ENCODE measurements around the gene THBS2. TPM values are rescaled to one million over a fixed set of nuclear protein-coding genes. Genes with fewer than 3 reads are reported as not detected.

THBS2 gene
- total RNA-seq, 1 donor from 2014 or later = 0.13 TPM

DNA sequence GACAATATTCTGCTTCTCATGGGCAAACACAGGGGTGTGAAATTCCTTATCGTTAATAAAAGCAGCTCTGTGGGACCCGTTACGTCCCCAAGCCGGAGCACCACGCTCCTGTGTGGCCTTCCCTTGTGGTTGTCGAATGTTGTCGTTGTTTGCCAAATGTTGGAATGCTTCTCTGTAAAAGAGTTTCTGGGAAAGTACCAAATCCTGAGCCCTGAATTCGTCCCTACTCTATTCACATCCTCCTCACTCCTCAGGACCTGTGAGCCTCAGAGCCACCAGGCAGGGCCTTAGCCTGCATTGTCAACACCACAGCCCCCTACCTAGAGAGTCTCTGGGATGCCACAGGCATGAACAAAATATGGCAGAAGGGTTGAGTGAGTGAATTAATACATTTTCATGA is 64.0 kb downstream of the THBS2 start:
- peak overlapping the region; percentile 37 for H2AFZ ChIP-seq (replicated peaks)
- peaks cover 35% of the 10 kb centered on the region for H3K4me1 Mint-ChIP-seq
- H3K4me2 ChIP-seq = no peak overlapping the region
- peaks cover 11% of the 10 kb centered on the region for H3K9me3 Mint-ChIP-seq
- no peaks in the 10 kb centered on the region for H4K20me1 ChIP-seq (ENCODE audit: low read depth)
- no peak overlapping the region for H3K27ac Mint-ChIP-seq
- no peak overlapping the region for H3K9ac ChIP-seq
- H3K4me3 ChIP-seq = no peak overlapping the region
- no peaks in the 10 kb centered on the region for H3K79me2 ChIP-seq (ENCODE audit: low read depth)
- no peaks in the 10 kb centered on the region for H3K27me3 ChIP-seq
- TF ChIP-seq EZH2 (IDR thresholded peaks at IDR 0.05) = no peak
- TF ChIP-seq, protein P1, sequence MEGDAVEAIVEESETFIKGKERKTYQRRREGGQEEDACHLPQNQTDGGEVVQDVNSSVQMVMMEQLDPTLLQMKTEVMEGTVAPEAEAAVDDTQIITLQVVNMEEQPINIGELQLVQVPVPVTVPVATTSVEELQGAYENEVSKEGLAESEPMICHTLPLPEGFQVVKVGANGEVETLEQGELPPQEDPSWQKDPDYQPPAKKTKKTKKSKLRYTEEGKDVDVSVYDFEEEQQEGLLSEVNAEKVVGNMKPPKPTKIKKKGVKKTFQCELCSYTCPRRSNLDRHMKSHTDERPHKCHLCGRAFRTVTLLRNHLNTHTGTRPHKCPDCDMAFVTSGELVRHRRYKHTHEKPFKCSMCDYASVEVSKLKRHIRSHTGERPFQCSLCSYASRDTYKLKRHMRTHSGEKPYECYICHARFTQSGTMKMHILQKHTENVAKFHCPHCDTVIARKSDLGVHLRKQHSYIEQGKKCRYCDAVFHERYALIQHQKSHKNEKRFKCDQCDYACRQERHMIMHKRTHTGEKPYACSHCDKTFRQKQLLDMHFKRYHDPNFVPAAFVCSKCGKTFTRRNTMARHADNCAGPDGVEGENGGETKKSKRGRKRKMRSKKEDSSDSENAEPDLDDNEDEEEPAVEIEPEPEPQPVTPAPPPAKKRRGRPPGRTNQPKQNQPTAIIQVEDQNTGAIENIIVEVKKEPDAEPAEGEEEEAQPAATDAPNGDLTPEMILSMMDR (IDR thresholded peaks at IDR 0.05) = no peak
- TF ChIP-seq EZH2phosphoT487 (IDR thresholded peaks at IDR 0.05) = no peak
- peaks cover 3% of the 10 kb centered on the region for H3K27me3 Mint-ChIP-seq (ENCODE audit: insufficient read depth, low read depth)
- no peak for DNase-seq (ENCODE audit: low spot score)
- no peaks in the 10 kb centered on the region for H3F3A ChIP-seq (ENCODE audit: low read depth)
- H3K4me3 Mint-ChIP-seq = no peak overlapping the region
- no peaks in the 10 kb centered on the region for H3K36me3 ChIP-seq
- peaks cover 16% of the 10 kb centered on the region for H3K4me1 ChIP-seq
- H3K27ac ChIP-seq = no peak overlapping the region
- H3K9me3 ChIP-seq (ENCODE audit: low read depth) = no peaks in the 10 kb centered on the region
- H3K36me3 Mint-ChIP-seq = peaks cover 2% of the 10 kb centered on the region

GRCh38 chr6:169189182-169189581 is 64.5 kb downstream of the THBS2 start:
- no peak for TF ChIP-seq EZH2 (IDR thresholded peaks at IDR 0.05)
- TF ChIP-seq, protein P1 (IDR thresholded peaks at IDR 0.05) = no peak
- no peak for TF ChIP-seq EZH2phosphoT487 (IDR thresholded peaks at IDR 0.05)
- DNase-seq (ENCODE audit: low spot score) = no peak
- H3K79me2 ChIP-seq (ENCODE audit: low read depth) = no peaks in the 10 kb centered on the region
- no peak overlapping the region for H3K27ac ChIP-seq
- H3K36me3 ChIP-seq = no peaks in the 10 kb centered on the region
- peaks cover 16% of the 10 kb centered on the region for H3K4me1 ChIP-seq
- H3K36me3 Mint-ChIP-seq = peaks cover 2% of the 10 kb centered on the region
- H3F3A ChIP-seq (ENCODE audit: low read depth) = no peaks in the 10 kb centered on the region
- peak overlapping the region; percentile 43 for H3K27ac Mint-ChIP-seq
- no peak overlapping the region for H3K4me3 ChIP-seq
- no peak overlapping the region for H3K9ac ChIP-seq
- H2AFZ ChIP-seq (replicated peaks) = no peak overlapping the region
- H3K27me3 Mint-ChIP-seq (ENCODE audit: insufficient read depth, low read depth) = peaks cover 3% of the 10 kb centered on the region
- H3K9me3 ChIP-seq (ENCODE audit: low read depth) = no peaks in the 10 kb centered on the region
- no peaks in the 10 kb centered on the region for H4K20me1 ChIP-seq (ENCODE audit: low read depth)
- peaks cover 11% of the 10 kb centered on the region for H3K9me3 Mint-ChIP-seq
- H3K4me1 Mint-ChIP-seq = peaks cover 35% of the 10 kb centered on the region
- H3K4me2 ChIP-seq = no peak overlapping the region
- H3K4me3 Mint-ChIP-seq = no peak overlapping the region
- H3K27me3 ChIP-seq = no peaks in the 10 kb centered on the region

DNA sequence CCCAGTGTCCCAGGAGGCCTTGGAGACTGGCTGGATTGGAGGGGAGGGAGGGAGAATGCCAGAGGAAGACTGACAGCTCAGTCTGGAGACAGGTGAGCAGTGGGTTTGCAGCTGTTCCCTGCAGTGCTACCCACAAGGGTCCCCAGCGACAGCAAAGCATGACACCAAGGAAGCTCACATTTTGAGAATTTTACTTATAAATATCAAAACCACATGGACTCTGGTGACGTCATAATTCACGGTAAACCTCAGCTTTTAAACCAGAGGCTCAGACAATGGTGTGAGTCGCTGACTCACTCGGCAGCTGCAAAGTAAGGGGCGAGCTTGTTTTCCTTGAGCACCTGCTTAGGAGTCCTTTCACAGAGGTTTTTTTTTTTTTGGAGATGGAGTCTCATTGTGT is 65.2 kb downstream of the THBS2 start:
- Mint-ChIP-seq H3K4me1 (peaks cover 35% of the 10 kb centered on the region), H3K4me3 (no peak overlapping the region), H3K36me3 (peaks cover 2% of the 10 kb centered on the region), H3K27ac (peak overlapping the region; percentile 46), H3K27me3 (ENCODE audit: insufficient read depth, low read depth) (peaks cover 3% of the 10 kb centered on the region), H3K9me3 (peaks cover 13% of the 10 kb centered on the region)
- no peak for TF ChIP-seq EZH2 (IDR thresholded peaks at IDR 0.05)
- TF ChIP-seq, protein P1 (IDR thresholded peaks at IDR 0.05) = no peak
- no peak for TF ChIP-seq EZH2phosphoT487 (IDR thresholded peaks at IDR 0.05)
- Histone ChIP-seq H3K4me2 (no peak overlapping the region), H3K9me3 (ENCODE audit: low read depth) (no peaks in the 10 kb centered on the region), H3K27ac (no peak overlapping the region), H2AFZ (replicated peaks) (no peak overlapping the region), H3K27me3 (no peaks in the 10 kb centered on the region), H4K20me1 (ENCODE audit: low read depth) (no peaks in the 10 kb centered on the region), H3K36me3 (no peaks in the 10 kb centered on the region), H3F3A (ENCODE audit: low read depth) (no peaks in the 10 kb centered on the region), H3K4me1 (peaks cover 16% of the 10 kb centered on the region), H3K9ac (no peak overlapping the region), H3K4me3 (no peak overlapping the region), H3K79me2 (ENCODE audit: low read depth) (no peaks in the 10 kb centered on the region)
- DNase-seq (ENCODE audit: low spot score) = no peak
